Effector memory CD8-positive, alpha-beta T cell (primary cell): Measurements from ENCODE around the gene HTR6.

Experiments
- ATAC-seq: fragments of 150-1000 bp; cut with Tn5 transposase; replicated peaks from 2 replicates; pipeline ENCODE4 v1.10.0; 2021; ENCODE audit warnings: mild to moderate bottlenecking, moderate library complexity
- DNase-seq, 3 experiments: peaks; one replicate each; pipeline ENCODE4 v3.0.0; 2021
- H3K27ac Mint-ChIP-seq, 2 donors: one replicate each; pipeline ENCODE4 v1.8.0; 2022; ENCODE audit warnings: mild to moderate bottlenecking in 2 of 2, mixed read lengths in 2 of 2, moderate library complexity in 2 of 2
- H3K27me3 Mint-ChIP-seq, 2 donors: one replicate each; pipeline ENCODE4 v1.8.0; 2022; ENCODE audit warnings: mixed read lengths in 2 of 2
- H3K36me3 Mint-ChIP-seq: one replicate; pipeline ENCODE4 v1.8.0; 2022; ENCODE audit warnings: mild to moderate bottlenecking, moderate library complexity, mixed read lengths; ENCODE audit not compliant: insufficient read depth
- H3K4me1 Mint-ChIP-seq, 2 donors: one replicate each; pipeline ENCODE4 v1.8.0; 2022; ENCODE audit warnings: low read depth in 2 of 2, mixed read lengths in 2 of 2
- H3K4me3 Mint-ChIP-seq, 2 donors: one replicate each; pipeline ENCODE4 v1.8.0; 2022; ENCODE audit warnings: mild to moderate bottlenecking in 2 of 2, mixed read lengths in 2 of 2, moderate library complexity in 2 of 2
- H3K9me3 Mint-ChIP-seq, 2 donors: one replicate each; pipeline ENCODE4 v1.8.0; 2022; ENCODE audit warnings: mixed read lengths in 2 of 2
- total RNA-seq, 9 experiments: gene quantifications; one replicate each; lab custom pipeline; 2026; lab: John Stamatoyannopoulos, UW

Gene HTR6
- 0 to 1.1 (median 0.30) reads per million in 9 experiments for total RNA-seq

DNA sequence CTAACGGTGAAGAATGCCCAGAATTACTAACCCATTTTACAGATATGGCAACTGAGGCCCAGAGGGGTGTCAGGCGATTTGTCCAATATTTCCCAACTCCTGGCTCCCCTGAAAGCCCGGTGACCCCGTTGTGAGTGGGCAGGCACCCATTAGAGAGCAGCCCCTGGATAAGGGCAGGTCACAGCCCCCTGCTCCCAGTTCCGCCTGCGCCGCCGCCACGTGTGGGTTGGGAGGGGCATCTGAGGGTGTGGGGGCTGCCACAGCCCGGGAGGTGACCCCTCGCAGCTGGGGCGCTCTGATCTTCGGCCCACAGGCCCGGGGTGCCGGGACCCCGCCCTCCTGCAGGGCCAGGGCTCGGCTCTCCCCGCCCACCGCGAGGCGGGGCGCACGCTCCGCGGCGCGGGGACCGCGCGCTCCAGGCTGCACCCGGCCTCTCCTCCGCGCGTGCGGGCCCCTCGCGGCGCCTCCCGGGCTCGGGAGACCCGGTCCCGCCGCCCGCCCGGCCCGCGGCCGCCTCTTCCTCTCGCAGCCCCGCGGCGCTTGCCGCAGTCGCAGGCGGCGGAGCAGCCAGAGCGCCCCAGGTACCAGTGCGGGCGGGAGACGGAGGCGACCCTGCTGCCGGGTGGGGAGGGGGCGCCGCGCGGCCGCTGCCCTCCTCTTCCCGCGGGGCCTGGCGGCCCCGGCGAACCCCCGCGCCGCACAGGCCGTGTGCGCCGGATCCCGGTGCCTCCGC is at the start of gene HTR6:
Gene HTR6 (plus strand): TSS at position 423 of the 733 bp plus-strand sequence. CDS start 879 bp downstream, outside the sequence.
- H3K27ac Mint-ChIP-seq = peak within 1 kb of the TSS in 1 of 2 donors; percentile 20
- peaks cover 7% of the 10 kb centered on the region for H3K36me3 Mint-ChIP-seq
- no peaks in the 10 kb centered on the region for H3K9me3 Mint-ChIP-seq
- peak within 1 kb of the TSS; percentile 76 to 81 for H3K4me3 Mint-ChIP-seq
- ATAC-seq (peak; percentile 48), DNase-seq (no peak)
- H3K4me1 Mint-ChIP-seq = peaks cover 17 to 20% of the 10 kb centered on the region in 2 donors
- peaks cover 6 to 62% of the 10 kb centered on the region in 2 donors for H3K27me3 Mint-ChIP-seq

- H3K4me1 Mint-ChIP-seq = peaks cover 8 to 29% of the 10 kb centered on the region in 2 donors
- ATAC-seq = no peak
- H3K27ac Mint-ChIP-seq = peak overlapping the region in 1 of 2 donors; percentile 17
- DNase-seq = no peak
- H3K4me3 Mint-ChIP-seq = no peak overlapping the region
- H3K36me3 Mint-ChIP-seq = peaks cover 15% of the 10 kb centered on the region
- H3K9me3 Mint-ChIP-seq = no peaks in the 10 kb centered on the region
- no peaks in the 10 kb centered on the region for H3K27me3 Mint-ChIP-seq
These were observed 49.2 kb upstream of the HTR6 start for GRCh38 chr1:19615438-19615837.

- peaks cover 15% of the 10 kb centered on the region for H3K36me3 Mint-ChIP-seq
- H3K27me3 Mint-ChIP-seq = no peaks in the 10 kb centered on the region
- H3K4me1 Mint-ChIP-seq = peaks cover 9 to 30% of the 10 kb centered on the region in 2 donors
These were observed 48.2 kb upstream of the HTR6 start for GRCh38 chr1:19616489-19616888.

GRCh38 chr1:19617376-19617775 is 47.3 kb upstream of the HTR6 start:
- no peaks in the 10 kb centered on the region for H3K27me3 Mint-ChIP-seq
- peaks cover 15% of the 10 kb centered on the region for H3K36me3 Mint-ChIP-seq
- peaks cover 11 to 32% of the 10 kb centered on the region in 2 donors for H3K4me1 Mint-ChIP-seq
- no peak for DNase-seq
- no peak overlapping the region for H3K4me3 Mint-ChIP-seq
- no peak overlapping the region for H3K27ac Mint-ChIP-seq
- no peak for ATAC-seq
- no peaks in the 10 kb centered on the region for H3K9me3 Mint-ChIP-seq

More at GRCh38 chr1:19616489-19616888, 48.2 kb upstream of the HTR6 start:
- H3K4me3 Mint-ChIP-seq = no peak overlapping the region
- H3K27ac Mint-ChIP-seq = no peak overlapping the region
- ATAC-seq (no peak), DNase-seq (no peak)
- H3K9me3 Mint-ChIP-seq = no peaks in the 10 kb centered on the region

DNA sequence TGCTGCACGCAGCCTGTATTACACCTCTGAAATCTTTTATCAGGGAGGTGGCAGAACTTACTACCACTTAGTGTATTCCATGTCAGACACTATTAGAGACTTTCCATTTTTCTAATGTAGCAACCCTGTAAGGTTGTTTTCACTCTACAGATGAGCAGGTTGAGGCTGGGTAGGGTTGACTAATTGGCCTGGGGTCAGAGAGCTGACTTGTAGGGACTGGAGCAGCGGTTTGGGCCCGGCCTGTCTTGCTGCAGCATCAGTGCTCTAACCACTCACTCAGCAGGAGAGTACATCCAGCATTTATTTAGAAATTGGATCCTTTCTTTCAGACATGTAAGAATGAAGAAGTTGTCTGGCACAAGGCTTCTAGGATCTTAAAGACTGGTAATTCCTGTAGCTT is 46.2 kb upstream of the HTR6 start:
- no peak overlapping the region for H3K4me3 Mint-ChIP-seq
- no peak overlapping the region for H3K27ac Mint-ChIP-seq
- ATAC-seq = no peak
- H3K36me3 Mint-ChIP-seq = peaks cover 15% of the 10 kb centered on the region
- no peaks in the 10 kb centered on the region for H3K9me3 Mint-ChIP-seq
- DNase-seq = no peak
- H3K4me1 Mint-ChIP-seq = peaks cover 4 to 24% of the 10 kb centered on the region in 2 donors
- no peaks in the 10 kb centered on the region for H3K27me3 Mint-ChIP-seq

GRCh38 chr1:19619697-19620384 is 44.8 kb upstream of the HTR6 start:
- Mint-ChIP-seq H3K9me3 (no peaks in the 10 kb centered on the region), H3K27me3 (no peaks in the 10 kb centered on the region), H3K36me3 (peaks cover 17% of the 10 kb centered on the region), H3K4me3 (no peak overlapping the region), H3K4me1 (peaks cover 5 to 22% of the 10 kb centered on the region in 2 donors), H3K27ac (peak overlapping the region in 1 of 2 donors; percentile 58)
- no peak for DNase-seq
- no peak for ATAC-seq

- Mint-ChIP-seq H3K9me3 (no peaks in the 10 kb centered on the region), H3K27me3 (no peaks in the 10 kb centered on the region), H3K27ac (no peak overlapping the region), H3K4me3 (no peak overlapping the region), H3K36me3 (peaks cover 11% of the 10 kb centered on the region), H3K4me1 (peaks cover 5 to 18% of the 10 kb centered on the region in 2 donors)
- no peak for DNase-seq
- no peak for ATAC-seq
These were observed 43.9 kb upstream of the HTR6 start for GRCh38 chr1:19620786-19621185.

GRCh38 chr1:19621274-19621950 is 43.3 kb upstream of the HTR6 start:
- Mint-ChIP-seq H3K4me1 (peaks cover 5 to 18% of the 10 kb centered on the region in 2 donors), H3K9me3 (no peaks in the 10 kb centered on the region), H3K27me3 (no peaks in the 10 kb centered on the region), H3K4me3 (no peak overlapping the region), H3K27ac (peak overlapping the region in 1 of 2 donors; percentile 72), H3K36me3 (peaks cover 11% of the 10 kb centered on the region)
- DNase-seq = no peak
- ATAC-seq = no peak

GRCh38 chr1:19622204-19622603 is 42.5 kb upstream of the HTR6 start:
- Mint-ChIP-seq H3K4me1 (peaks cover 3 to 14% of the 10 kb centered on the region in 2 donors), H3K27ac (no peak overlapping the region), H3K4me3 (no peak overlapping the region), H3K9me3 (no peaks in the 10 kb centered on the region), H3K27me3 (no peaks in the 10 kb centered on the region), H3K36me3 (peaks cover 11% of the 10 kb centered on the region)
- ATAC-seq = no peak
- DNase-seq = no peak

DNA sequence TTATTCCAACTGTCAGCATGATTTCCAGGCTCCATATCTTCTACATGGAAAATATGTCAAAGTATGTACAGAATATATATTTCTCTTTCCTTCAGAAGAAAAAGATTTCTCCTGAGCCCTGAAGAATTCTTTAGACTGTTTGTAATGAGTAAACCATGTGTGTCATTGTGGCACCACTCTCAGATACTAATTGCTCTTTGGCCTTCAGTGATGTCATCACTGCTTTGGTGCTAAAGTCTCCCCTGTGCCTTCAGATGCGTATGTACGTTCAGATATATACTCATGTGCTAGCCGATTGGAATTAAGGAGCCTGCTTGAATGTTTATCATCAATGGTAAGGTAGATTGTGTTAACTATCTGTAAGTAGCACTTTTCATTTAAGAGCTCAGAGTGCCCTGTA is 41.2 kb upstream of the HTR6 start:
- Mint-ChIP-seq H3K27ac (no peak overlapping the region), H3K9me3 (no peaks in the 10 kb centered on the region), H3K4me3 (no peak overlapping the region), H3K36me3 (peaks cover 18% of the 10 kb centered on the region), H3K4me1 (peaks cover 3 to 11% of the 10 kb centered on the region in 2 donors), H3K27me3 (no peaks in the 10 kb centered on the region)
- DNase-seq = no peak
- ATAC-seq = no peak

- Mint-ChIP-seq H3K4me3 (no peak overlapping the region), H3K4me1 (peaks cover 3% of the 10 kb centered on the region in 2 donors), H3K27me3 (no peaks in the 10 kb centered on the region), H3K36me3 (peaks cover 21% of the 10 kb centered on the region), H3K9me3 (no peaks in the 10 kb centered on the region), H3K27ac (no peak overlapping the region)
- ATAC-seq = no peak
- DNase-seq = no peak
These were observed 39.3 kb upstream of the HTR6 start for GRCh38 chr1:19625291-19625937.

- H3K4me3 Mint-ChIP-seq = no peak overlapping the region
- DNase-seq = no peak
- H3K27ac Mint-ChIP-seq = no peak overlapping the region
- H3K36me3 Mint-ChIP-seq = peaks cover 17% of the 10 kb centered on the region
- ATAC-seq = no peak
- H3K9me3 Mint-ChIP-seq = no peaks in the 10 kb centered on the region
- no peaks in the 10 kb centered on the region for H3K27me3 Mint-ChIP-seq
- peaks cover 0 to under 1% of the 10 kb centered on the region in 2 donors for H3K4me1 Mint-ChIP-seq
These were observed 35.8 kb upstream of the HTR6 start for GRCh38 chr1:19628879-19629278.

DNA sequence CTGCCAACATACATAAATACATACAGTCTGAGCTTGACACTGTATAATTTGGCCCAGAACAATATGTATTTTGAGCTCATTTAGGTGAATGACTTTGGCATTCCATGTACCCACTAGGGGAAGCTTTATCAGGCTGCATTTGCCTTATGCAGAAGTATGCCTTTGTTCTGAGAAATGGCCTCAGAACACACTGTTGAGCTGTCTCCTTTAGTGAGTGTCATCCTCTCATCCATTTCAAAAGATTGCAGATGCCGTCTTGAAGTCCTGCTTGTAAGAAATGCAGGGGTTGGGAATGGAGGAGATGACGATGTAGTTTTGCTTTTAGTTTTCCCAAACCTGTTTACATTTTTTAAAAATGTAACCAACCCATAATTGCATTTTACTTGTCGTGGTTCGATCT is 35.3 kb upstream of the HTR6 start:
- DNase-seq (no peak), ATAC-seq (no peak)
- Mint-ChIP-seq H3K4me1 (no peaks in the 10 kb centered on the region), H3K9me3 (no peaks in the 10 kb centered on the region), H3K36me3 (peaks cover 14% of the 10 kb centered on the region), H3K4me3 (no peak overlapping the region), H3K27me3 (no peaks in the 10 kb centered on the region), H3K27ac (no peak overlapping the region)
